GM12878 (cell line): ENCODE data around the gene NHSL1. TPM values are rescaled to one million over a fixed set of nuclear protein-coding genes. Genes with fewer than 3 reads are reported as not detected.

ENCODE experiments used
- ATAC-seq: fragments of 200-7000 bp; cut with Tn5 transposase; 3 replicates; pipeline ENCODE4 v1.9.1; 2020; ENCODE audit warnings: mild to moderate bottlenecking, moderate library complexity
- BruUV-seq: library from RNA; stranded (reverse); fragments of 400-500 nt; replicated peaks from 2 replicates; lab custom pipeline; 2021; lab: Mats Ljungman, UMichigan
- CTCF ChIA-PET: fragments of 300-600 bp; sonication (Branson Sonifier 250); formaldehyde crosslinking; extraction: SDS; loops from one replicate; lab custom pipeline; 2021; ENCODE audit warnings: inconsistent platforms; lab: Yijun Ruan, JAX
- POLR2A ChIA-PET: fragments of 350-600 bp; formaldehyde crosslinking; extraction: SDS; loops from one replicate; lab custom pipeline; 2021; ENCODE audit warnings: inconsistent platforms; lab: Charles Lee
- RAD21 ChIA-PET: fragments of 300-600 bp; sonication (Branson Sonifier 250); formaldehyde crosslinking; loops from one replicate; lab custom pipeline; 2023; ENCODE audit warnings: antibody characterized with exemption; ENCODE audit not compliant: unreplicated experiment; lab: Charles Lee
- SMC1A ChIA-PET: fragments of 300-600 bp; sonication (Branson Sonifier 250); formaldehyde crosslinking; loops from one replicate; lab custom pipeline; 2023; ENCODE audit not compliant: unreplicated experiment, uncharacterized antibody; lab: Charles Lee
- DNase-seq: peaks from one replicate; pipeline ENCODE4 v3.0.0-alpha.2; 2011; ENCODE audit warnings: low read depth, low spot score
- FAIRE-seq: peaks from 3 replicates; lab custom pipeline; 2011; peaks lifted over from hg19 to GRCh38; lab: Jason Lieb, UNC
- H2AFZ ChIP-seq: 2 replicates; pipeline ENCODE4 v1.6.0; 2011; ENCODE audit warnings: low read depth, low read length, control low read depth; ENCODE audit not compliant: control insufficient read depth
- H3K27ac ChIP-seq: 2 replicates; pipeline ENCODE4 v1.5.1; 2011; ENCODE audit warnings: control low read depth; ENCODE audit not compliant: control insufficient read depth, insufficient read depth
- H3K27me3 ChIP-seq, 2 experiments: replicated peaks in 1 of 2; 2 replicates each; pipeline versions ENCODE4 v1.6.0 to v1.6.1; 2011; ENCODE audit warnings: low read length in 1 of 2; ENCODE audit not compliant: control insufficient read depth in 2 of 2, insufficient read depth in 2 of 2
- H3K36me3 ChIP-seq, 2 experiments: 2 replicates each; pipeline ENCODE4 v1.5.1; 2011; ENCODE audit warnings: low read length in 1 of 2; ENCODE audit not compliant: control insufficient read depth in 2 of 2, insufficient read depth in 2 of 2
- H3K4me1 ChIP-seq: 2 replicates; pipeline ENCODE4 v1.6.1; 2011; ENCODE audit warnings: mild to moderate bottlenecking, low read length, moderate library complexity, mixed read lengths; ENCODE audit not compliant: control insufficient read depth, insufficient read depth
- H3K4me2 ChIP-seq: 2 replicates; pipeline ENCODE4 v1.6.0; 2011; ENCODE audit warnings: control low read depth; ENCODE audit not compliant: control insufficient read depth, insufficient read depth
- H3K4me3 ChIP-seq: fragments of 200-600 bp; sonication (generic); 2 replicates; pipeline ENCODE4 v1.5.1; 2016
- H3K79me2 ChIP-seq: 2 replicates; pipeline ENCODE4 v1.6.0; 2011; ENCODE audit warnings: low read length; ENCODE audit not compliant: control insufficient read depth, insufficient read depth
- H3K9ac ChIP-seq: 2 replicates; pipeline ENCODE4 v1.8.0; 2011; ENCODE audit warnings: low read length, control low read depth, mixed read lengths; ENCODE audit not compliant: control insufficient read depth, insufficient read depth
- H3K9me3 ChIP-seq: replicated peaks from 3 replicates; pipeline ENCODE4 v1.5.1; 2011; ENCODE audit warnings: mild to moderate bottlenecking, low read length; ENCODE audit not compliant: control insufficient read depth, insufficient read depth
- H4K20me1 ChIP-seq: 2 replicates; pipeline ENCODE4 v1.6.0; 2011; ENCODE audit not compliant: control insufficient read depth, insufficient read depth
- BCL3 ChIP-seq: IDR thresholded peaks from 2 replicates; pipeline ENCODE4 v1.6.1; 2011; ENCODE audit warnings: borderline replicate concordance, low read depth, mild to moderate bottlenecking, moderate library complexity, low read length; ENCODE audit not compliant: insufficient read depth, poor library complexity, severe bottlenecking
- BRCA1 ChIP-seq: IDR thresholded peaks from 2 replicates; pipeline ENCODE4 v1.6.1; 2011; ENCODE audit warnings: low read depth, low read length, improper control_type of control experiment
- CBX5 ChIP-seq: sonication (generic); IDR thresholded peaks from 2 replicates; pipeline ENCODE4 v1.6.1; 2016; ENCODE audit warnings: low read depth, moderate library complexity, mild to moderate bottlenecking, inconsistent platforms
- CREM ChIP-seq: IDR thresholded peaks from 2 replicates; pipeline ENCODE4 v1.6.1; 2014; ENCODE audit warnings: antibody characterized with exemption, low read depth
- CTCF ChIP-seq, 3 experiments: IDR thresholded peaks in 2 of 3; conservative IDR thresholded peaks in 1 of 3; 2 replicates each; pipeline ENCODE4 v1.5.1; 2011; ENCODE audit warnings: low read depth in 3 of 3, low read length in 3 of 3, mild to moderate bottlenecking in 3 of 3, control low read depth in 2 of 3, moderate library complexity in 2 of 3, inconsistent platforms in 1 of 3, mixed read lengths in 1 of 3; ENCODE audit not compliant: control insufficient read depth in 2 of 3, insufficient read depth in 1 of 3; ENCODE audit errors: extremely low read depth in 1 of 3
- HDGF ChIP-seq: fragments of 450-650 bp; IDR thresholded peaks from 2 replicates; pipeline ENCODE4 v1.6.1; 2016; ENCODE audit warnings: antibody characterized with exemption
- RB1 ChIP-seq: fragments of 450-650 bp; formaldehyde crosslinking; IDR thresholded peaks from 2 replicates; pipeline ENCODE4 v1.6.1; 2017; ENCODE audit warnings: mild to moderate bottlenecking, borderline replicate concordance
- SMAD5 ChIP-seq: IDR thresholded peaks from 2 replicates; pipeline ENCODE4 v1.6.1; 2016; ENCODE audit warnings: antibody characterized with exemption, low read depth
- TCF7 ChIP-seq: IDR thresholded peaks from 2 replicates; pipeline ENCODE4 v1.6.1; 2014; ENCODE audit warnings: antibody characterized with exemption, borderline replicate concordance
- WGBS: methylation state at CpG from one replicate; pipeline ENCODE4 v1.1.6; 2016; ENCODE audit warnings: low lambda C conversion rate; ENCODE audit not compliant: insufficient replicate concordance, insufficient coverage; ENCODE audit errors: missing lambda C conversion rate; 5-methylcytosine and 5-hydroxymethylcytosine counted together
- in situ Hi-C: fragments of 300-500 bp; cut with MboI; formaldehyde crosslinking; loops from 9 replicates; pipeline ENCODE4 v1.14.3; 2018; ENCODE audit warnings: mixed read lengths
- intact Hi-C: fragments of 100-400 bp; cut with micrococcal nuclease; formaldehyde crosslinking; loops from one replicate; pipeline ENCODE4 v1.14.2; 2022; ENCODE audit not compliant: unreplicated experiment
- polyA plus RNA-seq, 11 experiments: library from polyadenylated mRNA; depleted of rRNA in 4 of 11; unstranded in 6 of 11; stranded (reverse) in 5 of 11; fragments of >200 nt; fragmentation: Nextera tagmentation in 4 of 11; fragmentation: Illumina TruSeq in 1 of 11; extraction: Ambion mirVana in 4 of 11; extraction: Trizol in 1 of 11; gene quantifications; 1 replicate in 1 of 11; 2 replicates in 10 of 11; pipeline versions ENCODE4 v1.2.1 to v1.2.3, GENCODE V29; 2011 to 2016; ENCODE audit warnings: inconsistent platforms in 2 of 11, missing spikeins in 2 of 11, low read depth in 1 of 11
- total RNA-seq, 4 experiments: library from RNA; depleted of rRNA in 3 of 4; stranded (reverse); fragments of >200 nt in 3 of 4; fragmentation: Illumina TruSeq in 1 of 4; extraction: Trizol in 1 of 4; gene quantifications; 2 replicates each; pipeline versions ENCODE4 v1.2.1 to v1.2.3, GENCODE V29; 2013 to 2021

The NHSL1 gene
- total and polyA plus RNA-seq, 10 of the 15 experiments (the other 5 are each of a cell fraction or from before 2014, with no cell fraction given): 0.26 to 14.1 (median 0.90) TPM

- WGBS: 11% methylated on average over 2 of the region's 2 CpGs
- CTCF ChIA-PET: interaction anchor here (0.8 to 2.5 kb wide), 7 partner anchors 8 to 64 kb away, joined by 3 to 10 read pairs (median 3); no protein-coding TSS in a partner anchor
- no peak overlapping the region for H3K4me2 ChIP-seq
Observed at GRCh38 chr6:138492871-138493270, 6.4 kb downstream of the NHSL1 start.

More at GRCh38 chr6:138492871-138493270, 6.4 kb downstream of the NHSL1 start:
- intact Hi-C loops: no loop called here
- Histone ChIP-seq H3K36me3 (no peaks in the 10 kb centered on the region; a peak in 1 of 4 replicates), H3K4me1 (no peaks in the 10 kb centered on the region)
- no peak for TF ChIP-seq TCF7
- TF ChIP-seq HDGF: no peak
- no peak for TF ChIP-seq CREM
- no peak for TF ChIP-seq CBX5
- TF ChIP-seq CTCF (IDR thresholded peaks at IDR 0.05 in 2 of 3, conservative IDR thresholded peaks at IDR 0.05 in 1 of 3; ENCODE audit: control insufficient read depth in 2 of 3, extremely low read depth in 1 of 3, insufficient read depth in 1 of 3, low read depth in 3 of 3, low read length in 3 of 3): no peak
- no peak for TF ChIP-seq BCL3
- no peak for TF ChIP-seq BRCA1
- TF ChIP-seq RB1: no peak
- no peak for TF ChIP-seq SMAD5
- TF ChIP-seq, all 136 proteins: peak for 0
- Histone ChIP-seq H3K9ac (no peak overlapping the region), H4K20me1 (no peaks in the 10 kb centered on the region), H3K79me2 (no peaks in the 10 kb centered on the region), H3K27ac (no peak overlapping the region), H3K27me3 (peaks cover 0 to 2% of the 10 kb centered on the region in 2 experiments; a peak in 1 of 4 replicates), H2AFZ (no peak overlapping the region), H3K4me3 (no peak overlapping the region), H3K9me3 (no peaks in the 10 kb centered on the region)
- ATAC-seq (no peak), DNase-seq (no peak), FAIRE-seq (no peak)
- ChIA-PET SMC1A (interaction anchor here (1.2 to 11.5 kb wide), 4 partner anchors 10 to 41 kb away, joined by 4 to 139 read pairs (median 4); no protein-coding TSS in a partner anchor), POLR2A (interaction anchor here (1.0 kb wide), 1 partner anchor 10 kb away, joined by 4 read pairs; no protein-coding TSS in a partner anchor), RAD21 (interaction anchor here (1.0 to 3.2 kb wide), 4 partner anchors 10 to 273 kb away, joined by 3 to 14 read pairs (median 4); no protein-coding TSS in a partner anchor)
- no TSS peak for BruUV-seq
- in situ Hi-C loops: no loop called here
